GM18951 (cell line): ENCODE results near the gene TK2.

Experiments
- POLR2A ChIP-seq: IDR thresholded peaks from 4 replicates; pipeline ENCODE4 v1.6.1; 2011; ENCODE audit warnings: mild to moderate bottlenecking; ENCODE audit not compliant: insufficient read length, insufficient read depth; ENCODE audit errors: extremely low read depth
- in situ Hi-C: fragments of 300-500 bp; cut with MboI; formaldehyde crosslinking; loops from one replicate; pipeline ENCODE4 v1.12.0; 2022; ENCODE audit warnings: low sequenced_read_pairs, mixed read lengths, inconsistent platforms; ENCODE audit not compliant: unreplicated experiment

The TK2 gene

DNA sequence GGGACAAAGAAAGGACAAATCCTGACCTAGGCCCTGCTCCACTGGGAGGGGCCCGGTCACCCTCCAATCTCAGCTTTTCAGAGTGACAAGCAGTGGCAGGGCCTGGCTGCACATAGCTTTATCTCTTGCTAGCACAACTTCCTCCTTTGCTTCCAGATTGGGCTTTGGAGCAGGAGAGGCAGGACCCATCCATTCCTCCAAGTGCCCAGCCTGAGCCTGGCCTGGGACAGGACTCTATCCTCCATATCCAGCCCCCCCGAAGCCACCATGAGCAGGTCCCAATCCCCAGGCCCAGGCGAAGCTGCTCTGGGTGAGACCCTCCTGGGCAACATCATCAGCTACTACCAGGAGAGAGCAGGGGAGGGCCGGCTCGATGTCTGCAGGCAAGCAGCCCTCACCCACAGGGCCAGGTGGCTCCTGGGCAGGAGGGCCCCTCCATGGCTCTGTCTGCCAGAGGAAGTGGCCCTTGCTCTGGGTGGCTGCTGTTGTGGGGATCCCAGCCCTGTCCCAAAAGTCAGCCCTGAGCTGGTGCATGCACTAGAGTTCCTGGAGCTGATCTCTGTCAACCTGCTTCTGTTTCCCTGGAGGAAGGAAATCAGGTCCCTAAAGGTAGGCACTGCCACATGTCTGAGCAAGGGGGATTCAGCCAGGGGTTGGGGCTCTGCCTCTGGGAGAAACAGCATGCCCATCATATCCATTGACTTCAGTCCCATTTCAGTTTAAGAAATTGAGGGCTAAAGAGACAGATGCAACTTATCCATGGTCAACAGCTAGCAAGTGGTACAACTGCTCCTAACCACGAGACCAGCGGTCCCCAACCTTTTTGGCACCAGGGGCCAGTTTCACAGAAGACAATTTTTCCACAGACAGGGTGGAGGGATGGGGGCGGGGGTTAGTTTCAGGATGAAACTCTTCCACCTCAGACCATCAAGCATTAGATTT is 58.9 kb downstream of the TK2 start:
- no peak for TF ChIP-seq POLR2A
- in situ Hi-C loops: no loop called here

DNA sequence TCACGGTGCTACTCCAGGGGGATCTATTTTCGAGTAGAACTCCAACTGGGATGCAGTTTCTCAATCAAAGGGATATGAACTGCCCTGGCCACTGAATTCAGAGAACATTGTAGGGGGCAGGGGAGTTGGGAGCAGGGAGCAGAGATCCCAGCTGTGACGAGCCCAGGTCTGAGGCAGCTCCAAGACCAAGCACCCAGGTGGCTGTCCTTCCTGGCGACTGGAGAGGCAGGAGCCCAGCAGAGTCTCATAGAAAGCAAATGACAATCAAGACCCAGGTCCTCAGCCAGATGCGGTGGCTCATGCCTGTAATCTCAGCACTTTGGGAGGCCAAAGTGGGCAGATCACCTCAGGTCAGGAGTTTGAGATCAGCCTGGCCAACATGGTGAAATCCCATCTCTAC is 60.1 kb downstream of the TK2 start:
- in situ Hi-C loops: no loop called here
- no peak for TF ChIP-seq POLR2A

DNA sequence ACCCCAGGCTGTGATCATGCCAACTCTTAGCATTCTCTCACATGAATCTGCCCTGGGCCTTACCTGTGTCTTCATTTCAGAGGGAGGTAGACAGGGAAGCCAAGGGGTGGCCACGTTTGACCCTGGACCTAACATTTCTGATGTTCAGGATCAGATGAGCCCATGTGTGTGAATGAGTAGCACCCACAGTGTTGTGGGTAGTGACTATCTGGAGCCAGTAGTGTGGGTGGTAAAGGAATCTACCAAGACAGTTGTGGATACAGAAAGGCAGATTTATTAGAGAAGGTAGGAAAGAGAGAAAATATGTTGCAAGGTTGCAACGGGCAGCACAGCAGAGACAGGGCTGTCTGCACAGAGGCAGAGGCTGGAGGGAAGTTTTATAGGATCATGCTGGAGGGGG is 60.5 kb downstream of the TK2 start:
- no peak for TF ChIP-seq POLR2A
- in situ Hi-C loops: no loop called here

GRCh38 chr16:66488505-66488904 is 61.4 kb downstream of the TK2 start:
- no peak for TF ChIP-seq POLR2A
- in situ Hi-C loops: no loop called here

DNA sequence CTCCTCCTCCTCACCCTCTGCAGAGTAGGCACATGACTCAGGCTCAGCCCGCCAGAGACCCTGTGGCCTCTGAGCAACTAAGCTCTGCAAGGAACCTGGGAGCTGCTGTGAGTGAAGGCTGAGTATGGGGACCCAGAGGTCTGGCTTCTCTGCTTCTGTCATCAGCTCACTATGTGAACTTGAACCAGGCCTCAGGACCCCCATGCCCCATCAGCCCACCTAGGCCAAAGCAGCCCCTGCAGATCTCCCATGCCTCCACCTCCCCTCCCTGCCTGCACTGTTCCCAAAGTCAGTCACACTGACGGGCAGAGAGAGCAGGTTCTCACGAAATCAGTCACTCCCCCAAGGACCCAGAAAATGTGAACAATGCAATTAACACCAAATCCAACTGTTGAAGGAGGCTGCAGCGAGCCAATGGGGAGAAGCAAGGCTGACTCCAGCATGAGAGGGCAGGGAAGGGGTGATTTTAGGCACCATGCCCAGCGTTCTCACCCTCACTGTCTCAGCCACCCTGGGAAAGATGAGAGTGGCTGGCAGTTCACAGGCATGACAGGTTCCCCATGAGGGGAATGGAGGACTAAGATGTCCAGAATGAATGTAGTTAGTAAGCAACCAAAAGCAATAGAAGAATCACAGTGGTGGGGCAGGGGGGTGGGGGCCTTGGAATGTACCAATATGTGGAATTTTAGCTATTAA is 62.2 kb downstream of the TK2 start:
- TF ChIP-seq POLR2A: no peak
- in situ Hi-C loops: no loop called here

GRCh38 chr16:66486773-66487579 is 62.9 kb downstream of the TK2 start:
- in situ Hi-C loops: no loop called here
- TF ChIP-seq POLR2A: no peak

GRCh38 chr16:66486199-66486772 is 63.6 kb downstream of the TK2 start:
- no peak for TF ChIP-seq POLR2A
- in situ Hi-C loops: no loop called here

- TF ChIP-seq POLR2A: no peak
- in situ Hi-C loops: no loop called here
Measured at GRCh38 chr16:66485376-66485775, 64.5 kb downstream of the TK2 start.

GRCh38 chr16:66484453-66485213 is 65.3 kb downstream of the TK2 start:
- in situ Hi-C loops: no loop called here
- TF ChIP-seq POLR2A: no peak

GRCh38 chr16:66483689-66484452 is 66.1 kb downstream of the TK2 start:
- in situ Hi-C loops: no loop called here
- no peak for TF ChIP-seq POLR2A

DNA sequence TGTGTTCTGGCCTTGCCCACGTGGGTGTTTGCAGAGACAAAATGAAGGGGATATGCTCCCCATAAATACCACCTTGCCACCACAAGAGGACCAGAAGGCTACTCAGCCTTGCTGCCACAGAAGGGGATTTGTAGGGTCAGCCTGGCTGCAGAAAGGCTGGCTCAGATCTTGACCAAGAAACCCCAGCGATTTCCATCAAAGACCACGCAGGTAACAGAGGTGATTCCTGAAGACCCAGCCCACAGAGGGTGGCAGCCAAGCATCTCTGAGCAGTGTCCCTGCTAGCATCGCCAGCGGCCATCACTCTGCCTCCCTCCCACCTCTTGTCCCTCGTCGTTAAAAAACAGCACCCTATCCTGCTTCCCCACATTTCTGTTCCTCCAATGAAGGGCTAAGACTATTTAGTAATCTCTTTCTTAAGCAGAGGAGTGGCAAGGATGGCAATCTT is 68.0 kb downstream of the TK2 start:
- in situ Hi-C loops: no loop called here
- no peak for TF ChIP-seq POLR2A
